NCI-H2029 (cell line): Measurements from ENCODE around the gene ADGRG2.
A peak's percentile ranks its signal among the peaks of the same experiment; 100 is the strongest.
"Not testable (repeated sequence)": the region's sequence is repeated elsewhere in the genome, so short reads cannot be mapped to it uniquely, and the experiment has no call there.

ENCODE experiments used
- DNase-seq: peaks from one replicate; lab custom pipeline; 2025; lab: John Stamatoyannopoulos, UW

ADGRG2 gene

GRCh38 chrX:18997916-18998315, 124.4 kb downstream of the ADGRG2 start:
- DNase-seq = no peak

GRCh38 chrX:18996536-18996935, 125.7 kb downstream of the ADGRG2 start:
- no peak for DNase-seq

- no peak for DNase-seq
Observed at GRCh38 chrX:18995221-18995620, 127.0 kb downstream of the ADGRG2 start.

- no peak for DNase-seq
Observed at GRCh38 chrX:18994713-18995112, 127.6 kb downstream of the ADGRG2 start.

- no peak for DNase-seq
Observed at GRCh38 chrX:18992829-18993228, 129.4 kb downstream of the ADGRG2 start.

- no peak for DNase-seq
Observed at GRCh38 chrX:18985186-18985435, 137.2 kb downstream of the ADGRG2 start.

- DNase-seq = peak; percentile 64
Observed at GRCh38 chrX:18984381-18985185, 137.7 kb downstream of the ADGRG2 start.

GRCh38 chrX:18983666-18984380, 138.4 kb downstream of the ADGRG2 start, which contains the start of gene PHKA2:
Gene PHKA2, minus strand, starts transcription at chrX:18984114. Its CDS starts 182 bp downstream, at chrX:18983932.
- no peak for DNase-seq

- DNase-seq = no peak
Observed at GRCh38 chrX:18981124-18981807, 141.0 kb downstream of the ADGRG2 start.

- not testable (repeated sequence) for DNase-seq
Observed at GRCh38 chrX:18980262-18980661, 142.0 kb downstream of the ADGRG2 start.

GRCh38 chrX:18974993-18975392, 147.3 kb downstream of the ADGRG2 start:
- DNase-seq = no peak

GRCh38 chrX:18973527-18974192, 148.6 kb downstream of the ADGRG2 start:
- no peak for DNase-seq

GRCh38 chrX:18971506-18971905, 150.8 kb downstream of the ADGRG2 start:
- no peak for DNase-seq

GRCh38 chrX:18970465-18970864, 151.8 kb downstream of the ADGRG2 start:
- no peak for DNase-seq

GRCh38 chrX:18966624-18967023, 155.6 kb downstream of the ADGRG2 start:
- DNase-seq = no peak

GRCh38 chrX:18964901-18965300, 157.4 kb downstream of the ADGRG2 start:
- no peak for DNase-seq

- DNase-seq = no peak
Observed at GRCh38 chrX:18964026-18964425, 158.2 kb downstream of the ADGRG2 start.

- no peak for DNase-seq
Observed at GRCh38 chrX:18962329-18962728, 159.9 kb downstream of the ADGRG2 start.

- DNase-seq = no peak
Observed at GRCh38 chrX:18961686-18962085, 160.6 kb downstream of the ADGRG2 start.

GRCh38 chrX:18956303-18957032, 165.8 kb downstream of the ADGRG2 start:
- no peak for DNase-seq

GRCh38 chrX:18955676-18956075, 166.6 kb downstream of the ADGRG2 start:
- DNase-seq = no peak

GRCh38 chrX:18951032-18951431, 171.2 kb downstream of the ADGRG2 start:
- no peak for DNase-seq
